Loucy (cell line): ENCODE measurements around the gene NBL1.
"Not testable (repeated sequence)": the region's sequence is repeated elsewhere in the genome, so short reads cannot be mapped to it uniquely, and the experiment has no call there.

Experiments used
- H2AFZ ChIP-seq: fragments of 200-600 bp; sonication (generic); 2 replicates; pipeline ENCODE4 v1.6.0; 2016; ENCODE audit warnings: antibody characterized with exemption, mild to moderate bottlenecking, low read length, moderate library complexity
- H3F3A ChIP-seq: fragments of 200-600 bp; 2 replicates; pipeline ENCODE4 v1.6.0; 2016; ENCODE audit warnings: antibody characterized with exemption, low read depth, mild to moderate bottlenecking
- H3K27me3 ChIP-seq: fragments of 200-600 bp; sonication (generic); 2 replicates; pipeline ENCODE4 v1.6.1; 2014; ENCODE audit warnings: low read length, mild to moderate bottlenecking; ENCODE audit not compliant: insufficient read depth, poor library complexity, severe bottlenecking
- H3K36me3 ChIP-seq: fragments of 200-600 bp; sonication (generic); 2 replicates; pipeline ENCODE4 v1.6.1; 2016; ENCODE audit warnings: low read length; ENCODE audit not compliant: insufficient read depth
- H3K4me1 ChIP-seq: fragments of 200-600 bp; sonication (generic); 2 replicates; pipeline ENCODE4 v1.5.1; 2014; ENCODE audit warnings: low read length, mild to moderate bottlenecking; ENCODE audit not compliant: insufficient read depth, poor library complexity, severe bottlenecking
- H3K4me2 ChIP-seq: fragments of 200-600 bp; sonication (generic); 2 replicates; pipeline ENCODE4 v1.6.0; 2014; ENCODE audit warnings: antibody characterized with exemption, low read length, low read depth, mild to moderate bottlenecking; ENCODE audit not compliant: poor library complexity, severe bottlenecking
- H3K4me3 ChIP-seq: fragments of 200-600 bp; sonication (generic); 2 replicates; pipeline ENCODE4 v1.5.1; 2014; ENCODE audit warnings: low read length, mild to moderate bottlenecking, mixed read lengths; ENCODE audit not compliant: poor library complexity, severe bottlenecking
- H3K79me2 ChIP-seq: fragments of 200-600 bp; sonication (generic); 2 replicates; pipeline ENCODE4 v1.6.1; 2014; ENCODE audit warnings: low read length; ENCODE audit not compliant: insufficient read depth
- H3K9ac ChIP-seq: fragments of 200-600 bp; sonication (generic); 2 replicates; pipeline ENCODE4 v1.6.0; 2014; ENCODE audit warnings: mild to moderate bottlenecking, low read depth, low read length, moderate library complexity; ENCODE audit not compliant: poor library complexity, severe bottlenecking
- H3K9me2 ChIP-seq: fragments of 200-600 bp; sonication (generic); replicated peaks from 2 replicates; pipeline ENCODE4 v1.6.1; 2016; ENCODE audit warnings: low read depth, low read length, mixed read lengths
- H3K9me3 ChIP-seq: fragments of 200-600 bp; sonication (generic); 2 replicates; pipeline ENCODE4 v1.6.1; 2014; ENCODE audit warnings: mild to moderate bottlenecking, antibody characterized with exemption, low read length, low read depth; ENCODE audit not compliant: insufficient read depth
- H4K20me1 ChIP-seq: fragments of 200-600 bp; sonication (generic); 2 replicates; pipeline ENCODE4 v1.6.0; 2014; ENCODE audit warnings: antibody characterized with exemption, low read length, mild to moderate bottlenecking; ENCODE audit not compliant: insufficient read depth, poor library complexity, severe bottlenecking
- EZH2phosphoT487 ChIP-seq: fragments of 200-600 bp; IDR thresholded peaks from 2 replicates; pipeline ENCODE4 v1.6.1; 2018; ENCODE audit warnings: antibody characterized with exemption, mild to moderate bottlenecking, moderate library complexity, borderline replicate concordance
- TF ChIP-seq, protein P1 (sequence below): fragments of 200-600 bp; sonication (generic); conservative IDR thresholded peaks from 2 replicates; pipeline ENCODE4 v1.5.1; 2014; ENCODE audit warnings: mild to moderate bottlenecking, antibody characterized with exemption, low read length

Gene NBL1

DNA sequence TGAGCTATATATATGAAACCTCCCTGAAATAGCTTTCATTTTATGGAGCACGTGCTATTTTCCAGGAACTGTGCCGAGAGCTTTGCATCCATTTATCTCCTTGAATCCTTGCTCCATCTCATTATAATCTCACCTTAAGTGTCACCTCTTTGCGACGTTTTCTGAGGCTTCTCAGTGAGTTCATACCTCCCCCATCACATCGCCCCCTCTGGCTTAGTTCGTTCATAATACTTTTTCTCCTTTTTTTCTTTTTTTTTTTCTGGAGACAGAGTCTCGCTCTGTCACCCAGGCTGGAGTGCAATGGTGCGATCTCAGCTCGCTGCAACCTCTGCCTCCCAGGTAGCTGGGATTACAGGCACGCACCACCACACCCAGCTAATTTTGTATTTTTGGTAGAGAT, 4.9 kb upstream of the NBL1 start:
- not testable (repeated sequence) for H3F3A ChIP-seq, H3K4me2 ChIP-seq, H3K27me3 ChIP-seq, H3K4me1 ChIP-seq, H3K36me3 ChIP-seq, H3K9me3 ChIP-seq, H3K9me2 ChIP-seq, H4K20me1 ChIP-seq, H3K4me3 ChIP-seq, H3K79me2 ChIP-seq, H3K9ac ChIP-seq, H2AFZ ChIP-seq
- TF ChIP-seq, protein P1, sequence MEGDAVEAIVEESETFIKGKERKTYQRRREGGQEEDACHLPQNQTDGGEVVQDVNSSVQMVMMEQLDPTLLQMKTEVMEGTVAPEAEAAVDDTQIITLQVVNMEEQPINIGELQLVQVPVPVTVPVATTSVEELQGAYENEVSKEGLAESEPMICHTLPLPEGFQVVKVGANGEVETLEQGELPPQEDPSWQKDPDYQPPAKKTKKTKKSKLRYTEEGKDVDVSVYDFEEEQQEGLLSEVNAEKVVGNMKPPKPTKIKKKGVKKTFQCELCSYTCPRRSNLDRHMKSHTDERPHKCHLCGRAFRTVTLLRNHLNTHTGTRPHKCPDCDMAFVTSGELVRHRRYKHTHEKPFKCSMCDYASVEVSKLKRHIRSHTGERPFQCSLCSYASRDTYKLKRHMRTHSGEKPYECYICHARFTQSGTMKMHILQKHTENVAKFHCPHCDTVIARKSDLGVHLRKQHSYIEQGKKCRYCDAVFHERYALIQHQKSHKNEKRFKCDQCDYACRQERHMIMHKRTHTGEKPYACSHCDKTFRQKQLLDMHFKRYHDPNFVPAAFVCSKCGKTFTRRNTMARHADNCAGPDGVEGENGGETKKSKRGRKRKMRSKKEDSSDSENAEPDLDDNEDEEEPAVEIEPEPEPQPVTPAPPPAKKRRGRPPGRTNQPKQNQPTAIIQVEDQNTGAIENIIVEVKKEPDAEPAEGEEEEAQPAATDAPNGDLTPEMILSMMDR = peak; percentile 16; the same call in 1 of the 2 replicates

DNA sequence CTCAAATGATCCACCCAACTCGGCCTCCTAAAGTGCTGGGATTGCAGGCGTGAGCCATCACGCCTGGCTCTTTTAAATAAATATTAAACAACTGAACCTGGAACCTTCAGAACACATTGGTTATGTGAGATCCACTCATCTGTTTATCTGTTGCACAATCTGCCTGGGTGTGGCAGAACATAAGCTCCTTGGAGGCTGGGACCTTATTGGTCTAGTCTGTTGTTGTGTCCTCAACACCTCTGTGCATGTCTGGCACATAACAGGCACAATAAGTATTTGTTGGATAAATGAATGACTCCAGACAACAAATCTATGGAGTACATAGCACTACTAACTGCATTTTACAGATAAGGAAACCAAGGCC, 4.1 kb upstream of the NBL1 start:
- TF ChIP-seq, protein P1 = no peak
- TF ChIP-seq EZH2phosphoT487 = no peak
- Histone ChIP-seq H3K9me3 (no peaks in the 10 kb centered on the region), H2AFZ (no peak overlapping the region), H3K4me2 (no peak overlapping the region), H3K4me3 (no peak overlapping the region), H3K4me1 (no peaks in the 10 kb centered on the region), H3F3A (no peaks in the 10 kb centered on the region), H4K20me1 (no peaks in the 10 kb centered on the region), H3K9ac (no peak overlapping the region), H3K9me2 (no peaks in the 10 kb centered on the region), H3K27me3 (no peaks in the 10 kb centered on the region), H3K36me3 (no peaks in the 10 kb centered on the region), H3K79me2 (no peaks in the 10 kb centered on the region)

DNA sequence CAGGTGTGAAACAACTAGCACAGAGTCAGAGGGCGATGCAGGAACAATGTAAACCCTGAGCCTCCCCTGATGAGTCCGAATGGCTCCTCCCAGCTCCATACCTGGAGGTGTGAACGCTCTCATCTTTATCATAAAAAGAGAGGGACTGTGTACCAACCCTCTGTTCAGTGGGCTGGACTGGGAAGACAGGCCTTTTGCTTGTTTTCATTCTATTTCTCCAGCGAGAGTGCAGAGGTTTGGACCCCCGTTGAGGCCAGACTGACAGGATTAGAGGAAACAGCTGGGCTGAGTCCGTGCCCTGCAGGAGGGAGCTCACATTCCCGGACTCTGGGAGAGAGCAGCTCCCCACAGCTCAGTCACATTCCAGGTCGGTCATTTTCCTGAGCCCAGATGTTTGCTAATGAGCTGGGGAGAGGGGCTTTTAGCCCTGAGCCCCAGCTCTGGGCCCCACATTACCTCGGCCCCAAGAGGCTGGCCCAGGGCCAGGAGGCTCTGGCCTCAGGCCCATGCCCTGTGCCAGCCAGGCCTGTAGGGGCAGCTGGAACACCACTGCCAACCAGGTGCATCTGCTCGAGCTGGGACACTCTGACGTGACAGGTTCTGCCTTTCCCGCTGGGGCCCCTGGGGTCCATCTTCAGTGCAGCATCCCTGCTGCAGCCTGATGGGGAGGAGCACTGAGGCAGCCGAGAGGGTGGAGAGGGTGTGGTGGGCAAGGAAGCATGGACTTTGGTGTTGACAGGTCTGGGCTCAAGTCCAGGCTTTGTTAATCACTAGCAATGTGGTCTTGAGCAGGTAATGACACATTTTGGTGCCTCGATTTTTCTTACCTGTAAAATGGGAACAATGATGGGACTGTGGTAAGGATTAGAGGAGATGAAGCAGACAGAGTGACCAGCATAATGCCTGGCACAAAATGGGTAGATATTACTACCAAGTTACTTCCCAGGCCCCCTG, 3.5 kb upstream of the NBL1 start:
- Histone ChIP-seq H3K9me3 (no peaks in the 10 kb centered on the region), H3K4me2 (no peak overlapping the region), H3K9me2 (no peaks in the 10 kb centered on the region)

More for the DNA sequence above, 3.5 kb upstream of the NBL1 start:
- no peak overlapping the region for H2AFZ ChIP-seq
- no peak overlapping the region for H3K9ac ChIP-seq
- no peaks in the 10 kb centered on the region for H3K27me3 ChIP-seq
- TF ChIP-seq, protein P1 = no peak
- TF ChIP-seq EZH2phosphoT487 = no peak
- no peaks in the 10 kb centered on the region for H3K79me2 ChIP-seq
- H4K20me1 ChIP-seq = no peaks in the 10 kb centered on the region
- H3K36me3 ChIP-seq = no peaks in the 10 kb centered on the region
- H3F3A ChIP-seq = no peaks in the 10 kb centered on the region
- H3K4me1 ChIP-seq = no peaks in the 10 kb centered on the region
- no peak overlapping the region for H3K4me3 ChIP-seq
